ENCODE measurements around the gene HTRA3.
A peak's percentile ranks its signal among the peaks of the same experiment; 100 is the strongest.

Gene HTRA3

DNA sequence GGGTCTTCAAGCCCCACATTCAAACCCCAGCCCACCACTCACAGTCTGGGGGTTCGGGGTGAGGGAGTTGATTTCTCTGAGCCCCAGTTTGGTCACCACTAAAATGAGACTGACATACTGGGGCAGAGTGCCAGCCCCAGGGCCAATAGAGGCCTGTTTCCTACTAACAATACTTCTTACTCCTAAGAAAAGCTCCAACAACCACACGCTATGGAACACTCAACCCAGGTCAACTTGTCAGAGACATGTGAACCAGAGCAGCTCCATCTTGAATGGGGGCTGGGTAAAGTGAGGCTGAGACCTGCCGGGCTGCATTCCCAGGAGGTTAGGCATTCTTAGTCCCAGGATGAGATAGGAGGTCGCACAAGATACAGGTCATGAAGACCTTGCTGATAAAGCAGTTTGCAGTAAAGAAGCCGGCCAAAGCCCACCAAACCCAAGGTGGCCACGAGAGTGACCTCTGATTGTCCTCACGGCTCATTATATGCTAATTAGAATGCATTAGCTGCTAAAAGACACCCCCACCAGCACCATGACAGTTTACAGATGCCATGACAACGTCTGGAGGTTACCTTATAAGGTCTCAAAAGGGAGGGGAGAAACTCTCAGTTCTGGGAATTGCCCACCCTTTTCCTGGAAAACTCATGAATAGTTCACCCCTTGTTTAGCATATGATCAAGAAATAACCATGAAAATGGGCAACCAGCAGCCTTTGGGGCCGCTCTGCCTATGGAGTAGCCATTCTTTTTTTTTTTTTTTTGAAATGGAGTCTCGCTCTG lies 26.6 kb upstream of the HTRA3 start:
- H3K27me3 Mint-ChIP-seq (ENCODE audit: low read depth), result no peaks in the 10 kb centered on the region
- H3K9me3 Mint-ChIP-seq, result no peaks in the 10 kb centered on the region
- no peaks in the 10 kb centered on the region for H3K36me3 Mint-ChIP-seq (ENCODE audit: low read depth)
- TF ChIP-seq, protein P1, sequence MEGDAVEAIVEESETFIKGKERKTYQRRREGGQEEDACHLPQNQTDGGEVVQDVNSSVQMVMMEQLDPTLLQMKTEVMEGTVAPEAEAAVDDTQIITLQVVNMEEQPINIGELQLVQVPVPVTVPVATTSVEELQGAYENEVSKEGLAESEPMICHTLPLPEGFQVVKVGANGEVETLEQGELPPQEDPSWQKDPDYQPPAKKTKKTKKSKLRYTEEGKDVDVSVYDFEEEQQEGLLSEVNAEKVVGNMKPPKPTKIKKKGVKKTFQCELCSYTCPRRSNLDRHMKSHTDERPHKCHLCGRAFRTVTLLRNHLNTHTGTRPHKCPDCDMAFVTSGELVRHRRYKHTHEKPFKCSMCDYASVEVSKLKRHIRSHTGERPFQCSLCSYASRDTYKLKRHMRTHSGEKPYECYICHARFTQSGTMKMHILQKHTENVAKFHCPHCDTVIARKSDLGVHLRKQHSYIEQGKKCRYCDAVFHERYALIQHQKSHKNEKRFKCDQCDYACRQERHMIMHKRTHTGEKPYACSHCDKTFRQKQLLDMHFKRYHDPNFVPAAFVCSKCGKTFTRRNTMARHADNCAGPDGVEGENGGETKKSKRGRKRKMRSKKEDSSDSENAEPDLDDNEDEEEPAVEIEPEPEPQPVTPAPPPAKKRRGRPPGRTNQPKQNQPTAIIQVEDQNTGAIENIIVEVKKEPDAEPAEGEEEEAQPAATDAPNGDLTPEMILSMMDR (IDR thresholded peaks at IDR 0.05; ENCODE audit: unreplicated experiment in 3 of 3), result no peak
- no peak overlapping the region for H3K4me3 Mint-ChIP-seq
- peaks cover 29% of the 10 kb centered on the region for H3K4me1 Mint-ChIP-seq
- peak overlapping the region; percentile 74 to 83 (median 76) for H3K27ac Mint-ChIP-seq

DNA sequence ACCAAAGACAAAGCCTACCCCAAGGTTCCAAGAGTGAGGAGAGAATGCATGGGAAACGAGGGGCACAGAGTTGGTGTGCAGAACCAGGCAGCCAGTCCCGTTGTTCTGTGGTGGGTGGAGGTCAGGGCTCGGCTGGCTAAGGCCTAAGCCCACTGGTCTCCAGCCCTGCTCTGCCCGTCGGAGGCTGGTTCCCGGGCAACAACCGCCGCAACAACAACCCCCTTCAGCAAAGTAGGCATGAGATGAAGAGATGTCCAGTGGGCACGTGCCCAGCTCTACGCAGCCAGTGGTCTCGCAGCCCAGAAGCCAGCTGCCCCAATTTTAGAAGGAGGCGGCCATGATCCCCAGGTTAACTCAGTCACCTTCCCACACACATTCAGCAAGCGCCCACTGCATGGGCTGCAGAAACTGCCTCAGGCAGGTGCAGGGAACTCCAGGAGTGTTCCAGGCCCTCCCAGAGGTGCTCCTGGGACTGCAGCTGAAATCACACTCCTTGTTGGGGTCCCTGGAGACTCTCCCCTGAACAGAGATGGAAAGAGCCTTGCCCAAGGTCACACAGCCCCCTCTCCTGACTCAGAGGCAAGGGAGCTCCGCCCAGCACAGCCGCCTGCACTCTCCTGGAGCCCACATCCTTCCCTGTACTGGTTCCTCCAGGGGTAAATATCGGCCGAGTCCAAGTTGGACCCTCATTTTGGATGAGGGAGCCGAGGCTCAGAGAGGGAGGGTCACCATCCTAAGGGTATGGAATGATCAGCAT lies 25.4 kb upstream of the HTRA3 start:
- Mint-ChIP-seq H3K4me3 (no peak overlapping the region), H3K4me1 (peaks cover 32% of the 10 kb centered on the region), H3K27me3 (ENCODE audit: low read depth) (peaks cover 4% of the 10 kb centered on the region), H3K36me3 (ENCODE audit: low read depth) (no peaks in the 10 kb centered on the region), H3K9me3 (no peaks in the 10 kb centered on the region), H3K27ac (peak overlapping the region in 2 of 3 experiments; percentile 17 to 51)
- TF ChIP-seq, protein P1 (IDR thresholded peaks at IDR 0.05; ENCODE audit: unreplicated experiment in 3 of 3), result no peak

DNA sequence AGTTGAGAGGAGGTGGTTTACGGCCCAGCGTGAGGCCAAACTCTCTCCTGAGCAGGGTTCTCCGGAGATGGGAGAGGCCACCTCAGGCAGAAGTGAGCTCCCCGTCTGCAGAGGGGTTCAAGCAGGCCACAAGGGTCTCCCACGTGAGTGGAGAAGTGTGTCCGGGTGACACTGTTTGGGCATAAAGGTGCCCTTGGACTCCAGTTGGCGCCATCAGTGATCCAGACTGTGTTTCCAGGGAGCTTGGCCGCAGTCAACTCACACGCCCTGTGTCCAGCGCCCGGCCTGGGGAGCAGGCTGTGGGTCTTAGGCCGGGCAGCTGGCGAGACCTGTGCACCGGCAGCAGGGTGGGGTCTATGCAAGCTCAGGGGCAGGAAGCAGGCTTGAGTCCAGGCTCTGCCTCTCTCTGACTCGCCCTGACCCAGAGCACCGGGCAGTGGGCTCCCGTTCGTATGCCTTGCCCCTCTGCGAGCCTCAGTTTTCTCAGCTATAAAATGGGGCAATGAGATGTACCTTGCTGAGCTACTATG lies 24.6 kb upstream of the HTRA3 start:
- no peaks in the 10 kb centered on the region for H3K36me3 Mint-ChIP-seq (ENCODE audit: low read depth)
- H3K9me3 Mint-ChIP-seq, result no peaks in the 10 kb centered on the region
- no peak overlapping the region for H3K4me3 Mint-ChIP-seq
- TF ChIP-seq, protein P1 (IDR thresholded peaks at IDR 0.05; ENCODE audit: unreplicated experiment in 3 of 3), result no peak
- peaks cover 4% of the 10 kb centered on the region for H3K27me3 Mint-ChIP-seq (ENCODE audit: low read depth)
- H3K27ac Mint-ChIP-seq, result no peak overlapping the region
- peaks cover 32% of the 10 kb centered on the region for H3K4me1 Mint-ChIP-seq

DNA sequence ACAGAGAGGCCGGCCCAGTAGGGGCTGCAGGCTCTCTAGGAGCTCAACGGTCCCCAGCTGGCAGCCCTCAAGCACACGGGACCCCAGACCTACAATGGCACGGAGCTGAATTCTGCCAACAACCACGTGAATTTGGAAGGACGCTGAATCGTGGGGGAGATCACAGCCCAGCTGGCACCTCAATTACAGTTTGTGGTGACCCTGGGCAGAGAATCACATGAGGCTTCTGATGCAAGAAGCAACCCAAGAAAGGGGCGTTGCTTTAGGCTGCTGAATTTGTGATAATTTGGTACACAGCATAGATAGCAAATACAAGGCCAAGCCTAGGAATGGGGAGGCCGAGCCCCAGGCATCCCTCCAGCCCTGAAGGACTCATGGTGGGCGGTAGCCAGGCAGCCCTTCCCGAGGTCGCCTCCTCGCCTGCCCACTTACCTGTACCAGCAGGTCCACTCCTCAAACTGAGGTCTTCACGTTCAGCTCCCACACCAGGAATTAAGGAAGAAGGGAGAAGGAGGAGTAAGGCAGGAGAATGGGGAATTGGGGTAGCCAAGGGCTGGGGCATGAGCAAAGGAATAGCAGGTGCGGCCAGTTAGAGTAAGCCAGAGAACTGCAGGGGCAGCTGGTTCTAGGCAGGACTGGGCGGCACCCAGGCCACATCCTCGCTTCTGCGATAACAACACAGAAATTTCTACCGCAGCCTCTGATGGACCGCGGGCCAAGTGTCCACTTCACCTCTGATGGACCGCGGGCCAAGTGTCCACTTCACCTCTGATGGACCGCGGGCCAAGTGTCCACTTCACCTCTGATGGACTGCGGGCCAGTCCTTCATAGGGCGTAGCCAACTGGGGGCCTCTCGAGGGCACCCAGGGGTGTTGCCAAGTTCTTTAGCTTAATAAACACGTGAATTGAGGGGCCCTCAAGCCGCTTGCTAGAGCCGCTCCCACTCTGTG lies 23.4 kb upstream of the HTRA3 start:
- no peak overlapping the region for H3K27ac Mint-ChIP-seq
- TF ChIP-seq, protein P1 (IDR thresholded peaks at IDR 0.05; ENCODE audit: unreplicated experiment in 3 of 3), result no peak
- H3K4me1 Mint-ChIP-seq, result peaks cover 32% of the 10 kb centered on the region
- H3K27me3 Mint-ChIP-seq (ENCODE audit: low read depth), result peaks cover 4% of the 10 kb centered on the region
- H3K36me3 Mint-ChIP-seq (ENCODE audit: low read depth), result no peaks in the 10 kb centered on the region
- H3K4me3 Mint-ChIP-seq, result no peak overlapping the region
- no peaks in the 10 kb centered on the region for H3K9me3 Mint-ChIP-seq

DNA sequence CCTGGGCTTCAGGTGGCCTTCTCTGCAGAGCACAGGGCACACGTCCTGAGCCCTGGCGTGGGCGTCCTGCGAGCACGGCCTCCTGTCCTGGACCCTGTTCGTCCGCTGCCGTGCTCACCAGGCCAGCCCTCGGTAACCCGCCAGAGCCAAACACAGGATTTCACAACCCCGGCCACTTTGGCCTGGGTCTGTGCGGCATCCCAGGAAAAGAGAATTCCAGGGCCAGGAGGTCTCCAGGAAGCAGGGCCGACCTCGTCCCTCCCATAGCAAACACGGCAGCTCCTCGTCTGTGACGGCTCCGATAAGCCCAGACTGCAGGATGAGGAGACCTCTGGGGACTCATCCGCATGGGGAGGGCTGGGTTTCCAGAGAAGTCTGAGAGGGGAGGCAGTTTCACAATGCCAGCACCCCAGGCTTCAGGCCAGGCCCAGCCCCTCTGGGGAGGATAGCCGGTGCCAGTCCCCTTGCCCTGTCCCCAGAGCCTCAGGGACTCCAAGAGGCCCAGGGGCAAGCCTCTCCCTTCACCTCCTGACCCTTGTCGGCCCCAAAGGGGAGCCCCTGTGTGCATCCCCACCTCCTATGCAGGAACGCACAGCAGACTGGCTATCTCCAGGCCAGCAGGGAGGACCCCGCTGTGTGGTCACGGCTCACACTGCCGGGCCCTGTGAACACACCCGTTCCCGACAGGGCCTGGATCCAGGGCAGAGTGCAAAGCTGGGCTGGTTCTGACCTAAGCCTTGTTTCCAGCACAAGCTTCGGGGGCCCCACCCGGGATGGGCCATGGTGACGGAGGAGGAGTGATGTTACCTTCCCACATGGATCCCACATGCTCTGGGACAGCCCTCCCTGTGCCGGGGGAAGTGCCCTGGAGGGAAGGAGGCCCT lies 22.3 kb upstream of the HTRA3 start:
- no peaks in the 10 kb centered on the region for H3K9me3 Mint-ChIP-seq
- H3K4me3 Mint-ChIP-seq, result no peak overlapping the region
- TF ChIP-seq, protein P1 (IDR thresholded peaks at IDR 0.05; ENCODE audit: unreplicated experiment in 3 of 3), result no peak
- H3K36me3 Mint-ChIP-seq (ENCODE audit: low read depth), result no peaks in the 10 kb centered on the region
- peaks cover 26% of the 10 kb centered on the region for H3K4me1 Mint-ChIP-seq
- peaks cover 8% of the 10 kb centered on the region for H3K27me3 Mint-ChIP-seq (ENCODE audit: low read depth)
- no peak overlapping the region for H3K27ac Mint-ChIP-seq

All from nephron (organoid).